ENCODE measurements around the gene POLG. TPM values are rescaled to one million over a fixed set of nuclear protein-coding genes. Genes with fewer than 3 reads are reported as not detected.
A peak's percentile ranks its signal among the peaks of the same experiment; 100 is the strongest.

POLG gene
- polyA plus RNA-seq, 2 of the 4 experiments (the other 2 are of a cell fraction): 24.1 to 50.2 TPM

- no peak for TF ChIP-seq RAD21 (conservative IDR thresholded peaks at IDR 0.05 in 1 of 2, IDR thresholded peaks at IDR 0.05 in 1 of 2)
- no peak for TF ChIP-seq CEBPB (IDR thresholded peaks at IDR 0.05)
- no peak for TF ChIP-seq HEYL (CRISPR knock-in tag; IDR thresholded peaks at IDR 0.05)
- H3K4me1 ChIP-seq: peaks cover 16% of the 10 kb centered on the region
- ChIA-PET CTCF (interaction anchor here (1.2 to 34.7 kb wide), 6 partner anchors 9 to 117 kb away, joined by 4 to 593 read pairs (median 6); no protein-coding TSS in a partner anchor), POLR2A (interaction anchor here (0.8 kb wide), 1 partner anchor 8 kb away, joined by 3 read pairs; no protein-coding TSS in a partner anchor)
- H3K9me3 ChIP-seq: no peaks in the 10 kb centered on the region
- FAIRE-seq: no peak
- ATAC-seq: no peak
- H3K27ac ChIP-seq: no peak overlapping the region
- DNase-seq (ENCODE audit: low read depth in 1 of 2, low spot score in 1 of 2): no peak
- H3K4me3 ChIP-seq: no peak overlapping the region
- H3K4me2 ChIP-seq: no peak overlapping the region
- 93% methylated on average over 6 of the region's 6 CpGs for WGBS (ENCODE audit: missing lambda C conversion rate)
These were observed 7.5 kb downstream of the POLG start for GRCh38 chr15:89327113-89327512.

GRCh38 chr15:89326316-89326715 lies 8.3 kb downstream of the POLG start:
- DNase-seq (ENCODE audit: low read depth in 1 of 2, low spot score in 1 of 2): no peak
- no peak overlapping the region for H3K4me2 ChIP-seq
- ChIA-PET POLR2A (no interaction called here), CTCF (interaction anchor here (0.8 to 34.7 kb wide), 5 partner anchors 8 to 31 kb away, joined by 3 to 593 read pairs (median 5); no protein-coding TSS in a partner anchor)
- no peak overlapping the region for H3K27ac ChIP-seq
- no peak for TF ChIP-seq EHF (CRISPR knock-in tag; IDR thresholded peaks at IDR 0.05)
- TF ChIP-seq POLR2A (IDR thresholded peaks at IDR 0.05; ENCODE audit: low read length): no peak
- TF ChIP-seq FOXS1 (CRISPR knock-in tag; IDR thresholded peaks at IDR 0.05): no peak
- FAIRE-seq: no peak
- H3K4me3 ChIP-seq: no peak overlapping the region
- WGBS (ENCODE audit: missing lambda C conversion rate): 80% methylated on average over 6 of the region's 6 CpGs
- peak; percentile 49 to 57; a peak in 5 of 6 replicates for ATAC-seq
- no peaks in the 10 kb centered on the region for H3K9me3 ChIP-seq
- H3K4me1 ChIP-seq: peaks cover 8% of the 10 kb centered on the region; the same call in 1 of the 3 replicates

- Histone ChIP-seq H3K9me3 (no peaks in the 10 kb centered on the region), H3K4me2 (no peak overlapping the region), H3K27ac (no peak overlapping the region), H3K4me1 (no peaks in the 10 kb centered on the region), H3K4me3 (no peak overlapping the region)
- ATAC-seq: no peak
- 92% methylated on average over 10 of the region's 11 CpGs for WGBS (ENCODE audit: missing lambda C conversion rate)
- TF ChIP-seq JUNB (IDR thresholded peaks at IDR 0.05): no peak
- no peak for TF ChIP-seq NR3C1 (IDR thresholded peaks at IDR 0.05)
- TF ChIP-seq ELK1 (IDR thresholded peaks at IDR 0.05; ENCODE audit: low read depth, low read length): no peak
- TF ChIP-seq HDAC2 (IDR thresholded peaks at IDR 0.05): no peak
- TF ChIP-seq EHF (CRISPR knock-in tag; IDR thresholded peaks at IDR 0.05): no peak
- no peak for TF ChIP-seq ZC3H11A (IDR thresholded peaks at IDR 0.05)
- no peak for TF ChIP-seq HEYL (CRISPR knock-in tag; IDR thresholded peaks at IDR 0.05)
- no peak for TF ChIP-seq HOXB13 (CRISPR knock-in tag; IDR thresholded peaks at IDR 0.05; ENCODE audit: low read depth)
- TF ChIP-seq FOSB (CRISPR knock-in tag; IDR thresholded peaks at IDR 0.05): no peak
- TF ChIP-seq JUN (IDR thresholded peaks at IDR 0.05): no peak
- TF ChIP-seq CBX8 (IDR thresholded peaks at IDR 0.05): no peak
- TF ChIP-seq POLR2AphosphoS2 (conservative IDR thresholded peaks at IDR 0.05; ENCODE audit: low read length): no peak
- no peak for DNase-seq (ENCODE audit: low read depth in 1 of 2, low spot score in 1 of 2)
- FAIRE-seq: no peak
- ChIA-PET CTCF (interaction anchor here (0.7 to 34.7 kb wide), 7 partner anchors 8 to 171 kb away, joined by 3 to 593 read pairs (median 3); partner anchors contain the start of genes POLG and RHCG), POLR2A (interaction anchor here (0.8 to 2.0 kb wide), 2 partner anchors 9 to 12 kb away, joined by 3 to 6 read pairs; partner anchors contain the start of gene POLG)
These were observed 9.4 kb downstream of the POLG start for GRCh38 chr15:89325039-89325803.

- H3K4me1 ChIP-seq: no peaks in the 10 kb centered on the region
- FAIRE-seq: no peak
- ChIA-PET CTCF (interaction anchor here (0.7 to 34.7 kb wide), 8 partner anchors 9 to 266 kb away, joined by 3 to 593 read pairs (median 4); partner anchors contain the start of gene POLG), POLR2A (interaction anchor here (2.0 kb wide), 1 partner anchor 11 kb away, joined by 6 read pairs; the partner anchor contains the start of gene POLG)
- no peak for TF ChIP-seq GATA3 (IDR thresholded peaks at IDR 0.05; ENCODE audit: borderline replicate concordance)
- TF ChIP-seq RFX5 (IDR thresholded peaks at IDR 0.05): no peak
- no peak for TF ChIP-seq JUN (IDR thresholded peaks at IDR 0.05)
- no peak for TF ChIP-seq HOXB13 (CRISPR knock-in tag; IDR thresholded peaks at IDR 0.05; ENCODE audit: low read depth)
- no peak for TF ChIP-seq MAX (IDR thresholded peaks at IDR 0.05)
- TF ChIP-seq REST (IDR thresholded peaks at IDR 0.05): no peak
- no peak for TF ChIP-seq ZC3H11A (IDR thresholded peaks at IDR 0.05)
- no peak overlapping the region for H3K4me2 ChIP-seq
- no peak overlapping the region for H3K4me3 ChIP-seq
- ATAC-seq: no peak
- H3K9me3 ChIP-seq: no peaks in the 10 kb centered on the region
- DNase-seq (ENCODE audit: low read depth in 1 of 2, low spot score in 1 of 2): no peak
- no peak overlapping the region for H3K27ac ChIP-seq
- WGBS (ENCODE audit: missing lambda C conversion rate): 82% methylated on average over 6 of the region's 6 CpGs
These were observed 10.8 kb downstream of the POLG start for GRCh38 chr15:89323825-89324224.
